B cell (primary cell): Measurements from ENCODE around the gene CCDC134.

ENCODE experiments used
- CTCF ChIP-seq: fragments of 200-600 bp; IDR thresholded peaks from one replicate; pipeline ENCODE4 v1.8.0; 2022; ENCODE audit warnings: antibody characterized with exemption, mild to moderate bottlenecking
- EZH2 ChIP-seq: IDR thresholded peaks from 2 replicates; pipeline ENCODE4 v1.6.1; 2012; ENCODE audit warnings: borderline replicate concordance, low read depth, mild to moderate bottlenecking, moderate library complexity, low read length; ENCODE audit not compliant: insufficient read depth, poor library complexity, severe bottlenecking

GRCh38 chr22:41875531-41876270 is 75.2 kb downstream of the CCDC134 start:
- TF ChIP-seq CTCF (no peak), EZH2 (no peak)
